DND-41 (cell line): ENCODE measurements around the gene NUTM1.

Experiments
- EZH2 ChIP-seq: IDR thresholded peaks from 3 replicates; pipeline ENCODE4 v1.6.1; 2012; ENCODE audit warnings: borderline replicate concordance, low read depth, mild to moderate bottlenecking, moderate library complexity, low read length, inconsistent platforms; ENCODE audit not compliant: severe bottlenecking
- TF ChIP-seq, protein P1 (sequence below): IDR thresholded peaks from 2 replicates; pipeline ENCODE4 v1.5.1; 2012; ENCODE audit warnings: borderline replicate concordance, low read length, moderate library complexity, mild to moderate bottlenecking; ENCODE audit not compliant: poor library complexity, severe bottlenecking; ENCODE audit errors: extremely low read depth

DNA sequence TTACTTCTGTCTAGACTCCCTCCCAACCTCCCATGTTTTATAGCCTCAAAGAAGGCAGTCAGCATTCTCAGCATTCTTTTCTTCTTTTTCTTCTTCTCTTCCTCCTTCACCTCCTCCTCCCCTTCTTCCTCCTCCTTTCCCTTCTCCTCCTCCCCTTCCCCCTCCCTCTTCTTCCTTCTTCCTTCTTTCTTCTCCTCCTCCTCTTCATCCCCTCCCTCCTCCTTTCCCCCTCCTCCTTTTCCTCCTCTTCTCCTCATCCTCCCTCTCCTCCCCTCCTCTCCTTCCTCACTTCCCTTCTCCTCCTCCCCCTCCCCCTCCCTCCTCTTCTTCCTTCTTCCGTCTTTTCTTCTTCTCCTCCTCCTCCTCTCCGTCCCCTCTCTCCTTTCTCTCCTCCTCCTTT, 27.5 kb downstream of the NUTM1 start:
- TF ChIP-seq, protein P1, sequence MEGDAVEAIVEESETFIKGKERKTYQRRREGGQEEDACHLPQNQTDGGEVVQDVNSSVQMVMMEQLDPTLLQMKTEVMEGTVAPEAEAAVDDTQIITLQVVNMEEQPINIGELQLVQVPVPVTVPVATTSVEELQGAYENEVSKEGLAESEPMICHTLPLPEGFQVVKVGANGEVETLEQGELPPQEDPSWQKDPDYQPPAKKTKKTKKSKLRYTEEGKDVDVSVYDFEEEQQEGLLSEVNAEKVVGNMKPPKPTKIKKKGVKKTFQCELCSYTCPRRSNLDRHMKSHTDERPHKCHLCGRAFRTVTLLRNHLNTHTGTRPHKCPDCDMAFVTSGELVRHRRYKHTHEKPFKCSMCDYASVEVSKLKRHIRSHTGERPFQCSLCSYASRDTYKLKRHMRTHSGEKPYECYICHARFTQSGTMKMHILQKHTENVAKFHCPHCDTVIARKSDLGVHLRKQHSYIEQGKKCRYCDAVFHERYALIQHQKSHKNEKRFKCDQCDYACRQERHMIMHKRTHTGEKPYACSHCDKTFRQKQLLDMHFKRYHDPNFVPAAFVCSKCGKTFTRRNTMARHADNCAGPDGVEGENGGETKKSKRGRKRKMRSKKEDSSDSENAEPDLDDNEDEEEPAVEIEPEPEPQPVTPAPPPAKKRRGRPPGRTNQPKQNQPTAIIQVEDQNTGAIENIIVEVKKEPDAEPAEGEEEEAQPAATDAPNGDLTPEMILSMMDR = no peak
- no peak for TF ChIP-seq EZH2
